Uterus (tissue), 4 donors: ENCODE data around the gene GH1. TPM values are rescaled to one million over a fixed set of nuclear protein-coding genes. Genes with fewer than 3 reads are reported as not detected.

Experiments used
- DNase-seq, 2 donors: peaks; one replicate each; pipeline ENCODE4 v3.0.0-alpha.2; 2019 to 2020
- H3K27ac ChIP-seq, 2 donors: fragments of 200-600 bp; sonication (generic); 1 replicate in 1 of 2; 2 replicates in 1 of 2; pipeline ENCODE4 v1.5.1; 2016 to 2018
- H3K27me3 ChIP-seq, 2 donors: fragments of 200-600 bp; sonication (generic); one replicate each; pipeline ENCODE4 v1.5.1; 2018 to 2019; ENCODE audit warnings: control low read depth in 1 of 2
- H3K36me3 ChIP-seq, 2 donors: fragments of 200-600 bp; sonication (generic); one replicate each; pipeline ENCODE4 v1.5.1; 2019; ENCODE audit warnings: control low read depth in 1 of 2
- H3K4me1 ChIP-seq, 2 donors: fragments of 200-600 bp; sonication (generic); one replicate each; pipeline ENCODE4 v1.5.1; 2018 to 2019; ENCODE audit warnings: control low read depth in 1 of 2
- H3K4me3 ChIP-seq, 2 donors: fragments of 200-600 bp; sonication (generic); 1 replicate in 1 of 2; 2 replicates in 1 of 2; pipeline ENCODE4 v1.5.1; 2018 to 2019; ENCODE audit warnings: mild to moderate bottlenecking in 1 of 2
- H3K9me3 ChIP-seq, 2 donors: fragments of 200-600 bp; sonication (generic); one replicate each; pipeline ENCODE4 v1.5.1; 2019; ENCODE audit warnings: control low read depth in 1 of 2
- CTCF ChIP-seq, 4 experiments: fragments of 200-600 bp in 2 of 4; fragments of 450-650 bp in 2 of 4; sonication (generic) in 2 of 4; IDR thresholded peaks; one replicate each; pipeline ENCODE4 v1.5.1; 2016 to 2019; ENCODE audit warnings: antibody characterized with exemption in 4 of 4, mild to moderate bottlenecking in 2 of 4, moderate library complexity in 1 of 4
- POLR2A ChIP-seq, 2 donors: fragments of 450-650 bp; IDR thresholded peaks; one replicate each; pipeline ENCODE4 v1.6.1; 2016; ENCODE audit warnings: antibody characterized with exemption in 2 of 2, mild to moderate bottlenecking in 1 of 2, moderate library complexity in 1 of 2
- intact Hi-C: fragments of 100-400 bp; cut with DNase I; formaldehyde crosslinking; loops from one replicate; pipeline ENCODE4 v1.15.1; 2023; ENCODE audit warnings: low total_unique reads
- total RNA-seq, 4 donors: library from RNA; depleted of rRNA in 3 of 4; stranded (reverse); fragments of >200 nt in 3 of 4; gene quantifications; one replicate each; pipeline versions ENCODE4 v1.1.0 to v1.2.4, GENCODE V29; 2014 to 2023
- donor health status: DM: yes; HTN: yes; CAD: no.

GH1 gene
- total RNA-seq, 4 donors from 2014 or later, result not detected

GRCh38 chr17:63934183-63935112 is 15.8 kb upstream of the GH1 start:
- Histone ChIP-seq H3K36me3 (no peaks in the 10 kb centered on the region), H3K4me1 (no peaks in the 10 kb centered on the region), H3K27ac (no peak overlapping the region), H3K27me3 (no peaks in the 10 kb centered on the region), H3K4me3 (no peak overlapping the region), H3K9me3 (no peaks in the 10 kb centered on the region)
- intact Hi-C loops, result no loop called here
- DNase-seq, result no peak
- TF ChIP-seq POLR2A (IDR thresholded peaks at IDR 0.05), result no peak
- no peak for TF ChIP-seq CTCF (IDR thresholded peaks at IDR 0.05)

- intact Hi-C loops, result no loop called here
- Histone ChIP-seq H3K27me3 (no peaks in the 10 kb centered on the region), H3K9me3 (no peaks in the 10 kb centered on the region), H3K27ac (no peak overlapping the region), H3K4me1 (no peaks in the 10 kb centered on the region), H3K4me3 (no peak overlapping the region), H3K36me3 (no peaks in the 10 kb centered on the region)
- TF ChIP-seq CTCF (IDR thresholded peaks at IDR 0.05) (no peak), POLR2A (IDR thresholded peaks at IDR 0.05) (no peak)
- no peak for DNase-seq
Observed at GRCh38 chr17:63933598-63933997, 15.0 kb upstream of the GH1 start.

- TF ChIP-seq CTCF (IDR thresholded peaks at IDR 0.05), result no peak
- TF ChIP-seq POLR2A (IDR thresholded peaks at IDR 0.05), result no peak
- no peak for DNase-seq
- Histone ChIP-seq H3K36me3 (no peaks in the 10 kb centered on the region), H3K4me1 (no peaks in the 10 kb centered on the region), H3K27me3 (no peaks in the 10 kb centered on the region), H3K9me3 (no peaks in the 10 kb centered on the region), H3K4me3 (no peak overlapping the region), H3K27ac (no peak overlapping the region)
- intact Hi-C loops, result no loop called here
Observed at GRCh38 chr17:63932721-63933120, 14.1 kb upstream of the GH1 start.

- Histone ChIP-seq H3K9me3 (no peaks in the 10 kb centered on the region), H3K36me3 (no peaks in the 10 kb centered on the region), H3K27me3 (no peaks in the 10 kb centered on the region), H3K27ac (peak within 1 kb of the TSS; percentile 57 to 58), H3K4me1 (no peaks in the 10 kb centered on the region), H3K4me3 (no peak within 1 kb of the TSS)
- intact Hi-C loops, result no loop called here
- DNase-seq, result no peak
- no peak for TF ChIP-seq POLR2A (IDR thresholded peaks at IDR 0.05)
- no peak for TF ChIP-seq CTCF (IDR thresholded peaks at IDR 0.05)
Observed at GRCh38 chr17:63931981-63932561, 13.4 kb upstream of the GH1 start, which contains the start of gene CD79B. CD79B (minus strand) TSS chr17:63932331; CDS start chr17:63932261, 70 bp downstream.

- DNase-seq, result peak; percentile 31 to 68
Observed at GRCh38 chr17:63930951-63931575, 12.4 kb upstream of the GH1 start.

More at GRCh38 chr17:63930951-63931575, 12.4 kb upstream of the GH1 start:
- Histone ChIP-seq H3K27me3 (no peaks in the 10 kb centered on the region), H3K4me1 (no peaks in the 10 kb centered on the region), H3K9me3 (no peaks in the 10 kb centered on the region), H3K4me3 (no peak overlapping the region), H3K27ac (peak overlapping the region; percentile 57 to 58), H3K36me3 (no peaks in the 10 kb centered on the region)
- intact Hi-C loops, result no loop called here
- TF ChIP-seq CTCF (IDR thresholded peaks at IDR 0.05), result no peak
- TF ChIP-seq POLR2A (IDR thresholded peaks at IDR 0.05), result no peak
